ENCODE results near the gene KIAA0232.

- TF ChIP-seq RARB (CRISPR knock-in tag; IDR thresholded peaks at IDR 0.05), result no peak
- no peak for TF ChIP-seq CSDC2 (CRISPR knock-in tag; IDR thresholded peaks at IDR 0.05)
- TF ChIP-seq ZNF8 (CRISPR knock-in tag; IDR thresholded peaks at IDR 0.05), result no peak
- TF ChIP-seq PPARA (CRISPR knock-in tag; IDR thresholded peaks at IDR 0.05; ENCODE audit: borderline replicate concordance), result no peak
- TF ChIP-seq SNAI2 (CRISPR knock-in tag; IDR thresholded peaks at IDR 0.05), result no peak
- TF ChIP-seq ZFP30 (CRISPR knock-in tag; IDR thresholded peaks at IDR 0.05), result no peak
- TF ChIP-seq ZNF70 (CRISPR knock-in tag; IDR thresholded peaks at IDR 0.05), result no peak
- TF ChIP-seq ZFP3 (CRISPR knock-in tag; IDR thresholded peaks at IDR 0.05), result no peak
- no peak for TF ChIP-seq ZC3H10 (CRISPR knock-in tag; IDR thresholded peaks at IDR 0.05)
- TF ChIP-seq ISL1 (CRISPR knock-in tag; IDR thresholded peaks at IDR 0.05), result no peak
Observed at GRCh38 chr4:6916587-6917460, 134.3 kb downstream of the KIAA0232 start.

All from SK-N-SH treated with all-trans-retinoic acid at 6 μM for 48 hours (cell line).